Measurements from ENCODE around the gene GPR158.
"Not testable (repeated sequence)": the region's sequence is repeated elsewhere in the genome, so short reads cannot be mapped to it uniquely, and the experiment has no call there.

The GPR158 gene

DNA sequence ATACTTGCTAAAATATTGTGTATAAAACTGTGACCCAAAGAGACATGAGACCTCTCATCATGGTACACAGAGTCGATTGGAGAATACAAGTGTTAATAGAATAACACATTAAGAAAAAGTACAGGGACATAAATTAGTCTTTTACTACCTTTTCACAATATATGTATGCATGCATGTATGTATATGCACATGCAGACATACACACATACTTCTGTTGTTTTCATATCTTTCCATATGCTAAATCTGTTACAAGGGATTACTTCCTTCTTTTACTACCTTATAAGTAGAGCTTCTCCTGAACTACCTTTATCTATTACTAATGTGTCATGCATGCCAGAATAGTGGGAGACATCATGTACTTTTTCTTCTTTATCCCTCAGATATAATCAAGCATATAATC lies 131.6 kb downstream of the GPR158 start:
- no peak for DNase-seq

DNA sequence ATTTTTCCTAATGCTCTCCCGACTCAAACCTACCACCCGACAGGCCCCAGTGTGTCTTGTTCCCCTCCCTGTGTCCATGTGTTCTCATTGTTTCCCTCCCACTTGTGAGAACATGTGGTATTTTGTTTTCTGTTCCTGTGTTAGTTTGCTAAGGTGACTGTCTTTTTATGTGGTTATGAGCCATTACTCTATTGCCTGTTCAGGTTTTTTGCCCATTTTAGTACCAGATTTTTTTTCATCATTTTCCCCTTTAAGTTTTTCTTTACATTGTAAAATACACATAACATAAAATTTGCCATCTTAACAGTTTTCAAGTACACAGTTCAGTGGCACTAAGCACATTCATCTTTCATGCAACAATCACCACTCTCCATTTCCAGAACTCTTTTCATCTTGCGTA lies 133.5 kb downstream of the GPR158 start:
- DNase-seq = no peak

DNA sequence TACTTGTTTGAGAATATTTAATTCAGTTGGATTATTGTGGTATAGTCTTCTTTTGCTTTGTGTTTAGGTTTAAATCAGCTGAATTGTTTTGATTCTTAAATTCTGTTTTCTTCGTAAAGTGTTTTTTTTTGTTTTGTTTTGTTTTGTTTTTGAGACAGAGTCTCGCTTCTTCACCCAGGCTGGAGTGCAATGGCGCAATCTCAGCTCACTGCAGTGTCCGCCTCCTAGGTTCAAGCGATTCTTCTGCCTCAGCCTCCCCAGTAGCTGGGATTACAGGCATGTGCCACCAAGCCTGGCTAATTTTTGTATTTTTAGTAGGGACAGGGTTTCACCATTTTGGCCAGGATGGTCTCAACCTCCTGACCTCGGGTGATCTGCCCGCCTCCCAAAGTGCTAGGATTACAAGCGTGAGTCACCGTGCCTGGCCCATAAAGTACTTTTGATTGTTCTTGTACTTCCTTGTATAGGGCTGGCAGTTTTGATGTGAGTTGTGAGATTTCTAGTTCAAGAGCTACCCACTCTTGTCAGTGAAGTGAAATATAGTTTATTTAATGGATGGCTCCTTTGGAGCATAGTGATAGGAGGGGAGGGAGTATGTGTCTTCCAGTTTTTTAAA lies 142.9 kb downstream of the GPR158 start:
- not testable (repeated sequence) for DNase-seq

DNA sequence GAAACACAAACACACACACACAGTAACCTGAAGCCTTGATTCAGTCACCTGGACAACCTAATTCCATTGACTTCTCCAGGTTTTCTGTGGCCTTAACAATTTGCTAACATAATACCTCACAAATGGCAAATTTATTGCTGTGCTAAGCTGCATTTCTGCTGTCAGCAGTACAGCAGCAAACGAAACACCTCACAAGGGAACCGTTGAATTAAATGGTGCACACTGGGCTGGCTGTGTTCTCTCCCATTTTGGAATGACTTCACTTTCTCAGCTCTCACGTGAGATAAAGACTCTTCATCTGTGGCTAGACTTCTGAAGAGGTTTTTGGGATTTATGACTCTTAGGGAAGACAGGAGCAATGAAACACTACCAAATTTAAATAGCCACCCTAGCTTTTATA lies 152.5 kb downstream of the GPR158 start:
- no peak for DNase-seq

DNA sequence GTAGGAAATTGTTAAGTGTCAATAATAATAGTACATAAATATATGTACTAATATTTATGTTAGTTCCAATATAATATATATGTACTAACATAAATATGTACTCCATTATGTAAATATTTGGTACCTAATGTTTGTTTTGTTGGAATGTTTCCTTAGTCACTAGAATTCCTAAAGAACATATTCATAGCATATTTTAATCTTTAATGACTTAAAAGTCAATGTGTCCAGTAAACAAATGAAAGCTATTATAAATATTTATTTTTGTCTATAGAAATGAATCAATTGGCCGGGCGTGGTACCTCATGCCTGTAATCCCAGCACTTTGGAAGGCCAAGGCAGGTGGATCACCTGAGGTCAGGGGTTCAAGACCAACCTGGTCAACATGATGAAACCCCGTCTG lies 153.6 kb downstream of the GPR158 start:
- DNase-seq = no peak

DNA sequence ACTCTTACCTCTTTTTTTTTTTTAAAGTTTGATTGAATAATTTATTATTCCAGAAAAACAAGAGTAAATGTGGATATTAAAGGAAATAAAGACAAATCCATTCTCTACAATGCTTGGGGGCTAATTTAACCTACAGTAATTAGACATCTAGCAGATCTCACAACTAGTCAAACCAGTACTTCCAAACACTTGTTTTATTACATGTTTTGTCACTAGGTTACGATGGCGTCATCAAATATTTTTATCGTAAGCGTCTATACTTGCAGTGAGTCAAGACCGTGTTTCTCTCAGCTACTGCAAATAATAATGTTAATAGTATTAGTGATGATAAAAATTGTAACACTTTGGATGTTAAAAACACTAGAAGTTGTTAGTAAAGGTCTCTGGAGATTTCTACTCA lies 154.8 kb downstream of the GPR158 start:
- DNase-seq = not testable (repeated sequence)

DNA sequence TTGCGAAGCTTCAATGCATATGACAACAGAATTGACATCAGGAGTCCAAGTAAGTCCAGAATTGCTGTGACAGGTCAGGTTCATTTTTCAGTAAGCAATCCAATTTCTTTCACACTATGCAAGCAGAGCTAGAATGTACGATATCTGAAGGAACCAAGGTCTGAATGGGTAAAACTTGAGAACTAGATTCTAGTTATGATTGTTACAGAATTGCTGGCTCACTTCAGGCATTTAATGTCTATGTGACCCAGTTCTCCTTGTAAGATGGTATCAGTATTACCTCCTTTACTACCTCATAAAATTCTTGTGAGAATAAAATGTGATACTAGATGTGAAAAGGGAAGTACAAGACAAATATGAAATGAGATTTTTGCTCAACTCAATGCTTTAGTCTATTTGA lies 159.6 kb downstream of the GPR158 start:
- no peak for DNase-seq

DNA sequence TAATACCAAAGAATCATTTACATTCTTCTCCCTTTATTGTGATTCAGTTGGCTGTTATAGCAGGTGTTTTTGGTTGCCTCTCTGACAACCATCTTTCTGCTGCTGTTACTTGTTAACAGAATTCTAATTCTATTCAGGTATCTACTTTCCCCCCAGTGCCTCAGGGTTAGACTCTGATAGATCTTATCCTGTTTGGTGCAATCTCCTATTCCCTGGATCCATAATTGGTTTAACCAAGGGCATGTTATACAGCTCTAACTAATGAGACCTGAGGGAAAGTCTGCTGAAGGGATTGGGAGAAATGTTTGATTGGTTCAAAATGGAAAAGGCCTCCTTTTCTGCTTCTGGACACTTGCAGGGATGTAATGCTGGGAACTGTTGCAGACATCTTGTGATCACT lies 161.5 kb downstream of the GPR158 start:
- DNase-seq = no peak

DNA sequence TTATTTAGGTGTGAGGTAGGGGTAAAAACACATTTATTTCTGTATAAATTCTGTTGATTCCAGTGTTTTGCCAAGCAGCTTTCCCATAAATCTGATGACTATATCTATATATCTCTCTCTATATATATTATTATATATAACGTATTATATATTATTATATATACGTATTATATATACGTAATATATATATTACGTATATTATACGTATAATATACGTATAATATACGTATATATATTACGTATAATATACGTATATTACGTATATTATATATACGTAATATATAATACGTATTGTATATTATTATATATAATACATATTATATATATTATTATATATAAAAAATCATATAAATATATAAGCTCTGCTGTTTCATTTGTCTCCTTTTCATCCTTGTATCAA lies 163.5 kb downstream of the GPR158 start:
- no peak for DNase-seq

DNA sequence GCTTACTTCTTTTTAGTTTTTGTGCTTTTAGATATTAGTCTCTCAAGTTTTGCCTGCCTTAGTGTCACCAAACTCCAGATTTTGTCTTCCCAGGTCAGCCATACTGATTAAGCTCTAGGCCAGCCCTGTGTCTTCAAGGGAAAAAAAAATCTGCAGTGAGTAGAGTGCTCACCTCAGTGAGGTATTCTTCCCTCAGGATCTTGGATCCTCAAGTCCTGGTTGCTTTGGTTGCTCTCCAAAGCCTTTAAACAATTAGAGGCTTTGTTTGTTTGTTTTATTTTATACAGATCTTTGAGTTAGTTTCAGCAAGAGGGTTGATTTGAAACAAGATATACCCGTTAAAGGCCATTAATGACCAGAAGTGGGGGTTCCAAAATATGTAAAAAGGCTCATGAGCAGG lies 165.2 kb downstream of the GPR158 start:
- DNase-seq = no peak

DNA sequence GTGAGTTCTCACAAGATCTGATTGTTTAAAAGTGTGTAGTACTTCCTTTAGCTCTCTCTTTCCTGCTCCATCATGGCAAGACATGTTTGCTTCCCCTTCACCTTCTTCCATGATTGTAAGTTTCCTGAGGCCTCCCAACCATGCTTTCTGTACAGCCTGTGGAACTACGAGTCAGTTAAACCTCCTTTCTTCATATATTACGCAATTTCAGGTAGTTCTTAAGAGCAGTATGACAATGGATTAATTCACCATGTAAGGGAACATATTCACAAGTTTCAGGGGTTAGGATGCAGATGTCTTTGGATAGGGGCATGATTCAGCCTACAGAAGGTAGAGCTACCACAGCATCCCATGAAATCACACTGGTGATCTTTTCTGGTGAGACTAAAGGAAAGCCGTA lies 174.7 kb downstream of the GPR158 start:
- DNase-seq = no peak

DNA sequence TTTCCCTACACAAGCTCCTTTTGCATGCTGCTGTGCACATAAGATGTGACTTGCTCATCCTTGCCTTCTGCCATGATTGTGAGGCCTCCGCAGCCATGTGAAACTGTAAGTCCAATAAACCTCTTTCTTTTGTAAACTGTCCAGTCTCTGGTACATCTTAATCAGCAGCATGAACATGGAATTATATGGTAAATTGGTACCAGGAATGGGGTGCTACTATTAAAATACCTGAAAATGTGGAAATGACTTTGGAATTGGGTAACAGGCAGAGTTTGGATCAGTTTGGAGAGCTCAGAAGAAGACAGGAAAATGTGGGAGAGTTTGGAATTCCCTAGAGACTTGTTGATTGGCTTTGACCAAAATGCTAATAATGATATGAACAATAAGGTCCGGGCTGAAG lies 181.8 kb downstream of the GPR158 start:
- DNase-seq = no peak

DNA sequence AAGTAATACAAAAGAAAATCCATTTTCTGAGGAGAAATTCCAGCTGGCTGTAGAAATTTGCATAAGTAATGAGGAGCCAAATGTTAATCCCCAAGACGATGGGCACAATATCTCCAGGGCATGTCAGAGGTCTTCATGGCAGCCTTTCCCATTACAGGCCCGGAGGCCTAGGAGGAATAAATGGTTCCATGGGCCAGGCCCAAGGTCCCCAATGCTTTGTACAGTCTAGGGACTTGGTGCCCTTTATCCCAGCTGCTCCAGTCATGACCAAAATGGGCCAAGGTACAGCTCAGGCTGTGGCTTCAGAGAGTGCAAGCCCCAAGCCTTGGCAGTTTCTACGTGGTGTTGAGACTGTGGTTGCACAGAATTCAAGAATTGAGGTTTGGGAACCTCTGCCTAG lies 182.5 kb downstream of the GPR158 start:
- DNase-seq = no peak

DNA sequence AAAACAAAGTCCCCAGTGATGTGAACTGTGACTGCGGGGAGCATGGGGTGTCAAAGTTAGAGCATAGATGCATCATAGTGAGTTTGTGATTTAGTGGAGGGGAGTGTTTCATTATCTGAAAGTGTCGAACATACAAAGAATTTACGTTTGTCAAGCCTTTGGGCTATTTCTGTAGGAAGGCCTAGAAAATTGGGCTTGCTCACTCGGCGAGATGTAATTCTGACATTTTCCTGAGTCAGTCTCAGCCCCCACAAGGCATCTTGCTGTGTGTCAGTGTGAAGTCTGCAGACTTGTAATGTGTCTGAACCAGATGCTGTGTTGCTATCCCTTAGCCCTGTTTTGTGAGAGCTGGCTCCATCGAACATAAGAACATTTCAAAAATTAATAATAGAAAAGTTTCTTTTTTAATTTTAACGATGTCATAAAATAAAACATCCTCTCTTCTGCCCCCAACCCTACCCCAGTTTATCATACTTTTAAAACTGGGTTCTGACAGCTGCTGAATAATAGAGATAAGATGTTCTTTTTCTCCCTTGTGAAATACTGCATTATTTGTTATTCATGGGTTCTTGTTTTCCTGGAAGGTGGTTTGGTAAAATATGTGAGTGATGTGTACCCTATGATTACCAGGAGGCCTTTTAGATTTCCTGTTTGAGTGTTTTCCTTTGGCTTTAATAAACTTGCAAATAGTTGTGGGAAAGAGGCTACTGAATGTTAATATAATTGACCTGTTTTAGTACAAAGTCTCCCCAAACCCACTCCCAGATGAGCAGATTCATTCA lies 207.4 kb downstream of the GPR158 start:
- no peak for DNase-seq

DNA sequence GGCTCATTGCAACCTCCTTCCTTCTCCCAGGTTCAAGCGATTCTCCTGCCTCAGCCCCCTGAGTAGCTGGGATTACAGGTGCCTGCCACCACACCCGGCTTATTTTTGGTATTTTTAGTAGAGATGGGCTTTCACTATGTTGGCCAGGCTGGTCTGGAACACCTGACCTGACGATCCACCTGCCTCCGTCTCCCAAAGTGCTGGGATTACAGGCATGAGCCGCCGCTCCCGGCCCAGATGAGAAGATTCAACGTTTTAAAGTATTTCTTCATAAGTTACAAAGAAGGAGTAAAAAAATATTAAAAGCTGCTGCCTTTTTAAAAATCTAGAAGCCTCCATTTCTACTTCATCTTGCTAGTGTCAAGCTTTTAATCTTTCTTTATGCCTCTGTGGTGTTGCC lies 208.1 kb downstream of the GPR158 start:
- not testable (repeated sequence) for DNase-seq

DNA sequence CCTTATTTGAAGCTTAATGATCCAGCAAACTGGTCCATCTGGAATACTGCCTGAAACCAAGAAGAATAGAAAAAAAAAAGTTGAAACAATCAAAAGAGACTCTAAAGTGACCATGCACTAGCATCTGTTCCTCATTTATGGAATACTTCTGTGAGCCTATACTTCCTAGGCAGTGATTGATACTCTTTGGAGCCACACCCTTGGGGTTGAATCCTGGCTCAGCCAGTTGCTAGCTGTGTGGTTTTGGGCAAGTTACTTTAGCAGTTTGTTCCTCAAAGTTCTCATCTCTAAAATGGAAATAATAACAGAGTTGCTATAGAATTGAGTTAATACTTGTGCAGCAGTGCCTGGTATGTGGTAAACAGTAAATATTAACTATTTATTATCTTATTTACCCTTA lies 208.9 kb downstream of the GPR158 start:
- no peak for DNase-seq

DNA sequence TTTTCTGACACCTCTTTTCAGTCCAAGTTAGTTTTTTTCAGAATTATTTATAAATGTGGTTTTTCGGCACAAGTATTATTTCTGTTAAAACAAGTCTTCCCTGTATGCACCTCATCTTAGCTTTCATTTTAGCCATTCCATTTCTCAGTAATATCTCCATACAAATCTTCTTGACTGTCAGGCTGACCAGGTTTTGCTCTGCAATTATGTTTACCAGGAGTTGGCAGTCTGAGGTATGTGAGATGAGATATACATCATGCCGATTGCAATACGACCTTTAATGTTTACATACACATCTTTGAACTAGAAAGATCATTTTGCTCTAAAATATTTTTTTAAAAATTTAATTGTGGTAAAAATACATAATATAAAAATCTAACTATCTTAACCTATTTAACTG lies 209.8 kb downstream of the GPR158 start:
- no peak for DNase-seq

DNA sequence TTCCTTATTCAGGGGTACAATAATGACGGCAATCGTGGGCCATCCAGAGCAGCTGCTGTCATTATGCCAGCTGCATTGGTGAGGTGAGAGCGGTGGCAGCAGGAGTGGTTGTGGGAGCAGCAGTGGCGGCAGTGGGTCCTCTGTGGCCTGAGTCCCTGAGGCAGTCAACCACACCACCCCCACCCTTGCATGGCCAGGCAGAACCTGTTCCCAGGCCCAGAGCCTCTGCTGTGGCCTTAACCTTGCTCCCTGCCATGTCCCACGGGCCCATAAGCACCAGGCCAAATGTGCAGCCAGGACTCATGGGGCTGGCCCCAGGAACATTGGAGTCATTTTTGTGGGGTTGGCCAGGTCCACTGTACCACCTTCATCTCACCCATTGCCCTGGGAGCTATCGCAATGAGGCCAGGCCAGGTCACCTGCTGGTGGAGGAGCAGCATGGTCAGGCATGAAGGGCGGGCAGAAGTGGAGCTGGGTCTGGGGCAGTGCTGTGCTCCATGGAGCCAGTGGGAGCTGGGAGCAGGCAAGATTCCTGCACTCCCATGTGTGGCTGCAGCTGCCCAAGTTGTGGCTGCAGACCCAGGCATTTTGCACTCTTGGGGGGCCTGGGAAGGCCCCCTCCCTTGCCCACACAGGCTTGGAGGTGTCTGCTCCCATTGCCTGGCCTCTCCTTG lies 213.5 kb downstream of the GPR158 start:
- DNase-seq = no peak

DNA sequence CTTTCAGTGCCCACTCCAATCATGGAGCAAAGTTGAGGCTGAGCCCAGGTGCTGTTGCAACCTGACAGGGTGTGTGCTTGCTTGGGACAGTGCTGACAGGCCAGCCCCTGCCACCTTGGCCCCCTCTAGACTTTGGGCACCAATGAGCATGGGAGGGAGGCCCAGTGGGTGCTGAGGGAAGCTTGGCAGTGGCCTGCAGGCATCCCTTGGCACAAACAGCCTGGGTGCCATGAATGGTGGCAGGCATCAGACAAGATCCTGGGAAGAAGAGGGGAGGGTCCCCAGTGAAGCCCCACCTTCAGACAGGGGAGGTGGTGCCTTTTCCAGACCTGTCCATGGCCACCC lies 214.0 kb downstream of the GPR158 start:
- no peak for DNase-seq

DNA sequence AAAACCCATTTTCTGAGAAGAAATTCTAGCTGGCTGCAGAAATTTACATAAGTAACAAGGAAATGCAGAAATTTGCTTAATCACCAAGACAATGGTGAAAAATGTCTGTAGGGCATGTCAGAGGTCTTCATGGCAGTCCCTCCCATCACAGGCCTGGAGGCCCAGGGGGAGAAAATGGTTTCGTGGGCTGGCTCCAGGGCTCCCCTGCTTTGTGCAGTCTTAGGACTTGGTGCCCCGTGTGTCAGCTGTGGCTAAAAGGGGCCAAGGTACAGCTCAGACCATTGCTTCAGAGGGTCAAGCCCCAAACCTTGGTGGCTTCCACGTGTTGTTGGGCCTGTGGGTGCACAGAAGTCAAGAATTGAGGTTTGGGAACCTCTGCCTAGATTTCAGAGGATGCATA lies 215.9 kb downstream of the GPR158 start:
- DNase-seq = no peak

DNA sequence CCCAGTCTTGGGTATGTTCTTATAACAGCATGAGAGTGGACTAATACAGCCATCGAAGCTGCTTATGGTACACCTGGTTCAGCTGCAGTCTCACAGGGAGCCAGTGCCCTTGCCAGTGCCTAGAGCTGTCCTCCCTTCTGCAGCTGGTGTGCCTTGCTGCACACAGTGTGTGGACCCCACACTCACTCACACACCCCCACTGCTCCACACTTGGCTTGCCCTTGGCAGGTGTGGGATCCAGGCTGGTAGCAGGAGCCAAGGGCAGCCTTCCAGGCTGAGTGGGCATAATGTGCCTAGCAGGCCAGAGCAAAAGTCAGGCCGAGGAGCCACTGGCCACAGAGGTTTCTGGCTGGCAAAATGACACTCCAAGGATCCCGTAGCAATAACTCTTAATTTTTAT lies 217.3 kb downstream of the GPR158 start:
- no peak for DNase-seq

DNA sequence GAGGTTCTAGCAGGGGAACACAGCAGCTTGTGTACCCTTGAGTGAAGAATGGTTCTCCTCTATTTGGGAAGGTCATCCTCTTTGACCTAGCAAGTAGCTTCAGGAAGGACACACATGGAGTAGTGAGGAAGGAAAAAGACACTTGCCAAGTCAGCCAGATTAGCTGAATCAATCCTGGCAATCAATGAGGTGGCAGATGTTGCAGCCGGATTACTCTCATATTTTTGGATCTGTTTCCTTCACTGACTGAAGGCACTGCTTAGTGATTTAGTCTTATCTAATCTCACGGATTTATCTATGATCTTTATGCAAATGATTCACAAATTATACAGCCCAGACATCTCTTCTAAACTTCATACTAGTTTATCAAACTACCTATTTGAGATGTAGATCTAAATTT lies 218.8 kb downstream of the GPR158 start:
- DNase-seq = no peak

DNA sequence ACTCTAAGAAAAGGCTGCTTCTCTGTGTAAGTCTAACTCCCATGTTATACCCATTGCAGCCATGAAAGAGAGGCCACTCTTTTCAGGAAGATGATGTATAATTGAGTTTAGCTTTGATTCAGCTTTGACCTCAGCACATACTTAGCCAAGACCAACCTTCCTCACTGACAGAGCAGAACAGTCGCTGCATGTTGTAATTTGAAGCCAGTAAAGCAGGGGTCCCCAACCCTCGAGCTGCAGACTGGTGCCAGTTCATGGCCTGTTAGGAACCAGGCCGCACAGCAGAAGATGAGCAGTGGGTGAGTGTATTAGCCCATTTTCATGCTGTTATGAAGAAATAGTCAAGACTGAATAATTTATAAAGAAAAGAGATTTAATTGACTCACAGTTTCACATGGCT lies 223.9 kb downstream of the GPR158 start:
- no peak for DNase-seq

DNA sequence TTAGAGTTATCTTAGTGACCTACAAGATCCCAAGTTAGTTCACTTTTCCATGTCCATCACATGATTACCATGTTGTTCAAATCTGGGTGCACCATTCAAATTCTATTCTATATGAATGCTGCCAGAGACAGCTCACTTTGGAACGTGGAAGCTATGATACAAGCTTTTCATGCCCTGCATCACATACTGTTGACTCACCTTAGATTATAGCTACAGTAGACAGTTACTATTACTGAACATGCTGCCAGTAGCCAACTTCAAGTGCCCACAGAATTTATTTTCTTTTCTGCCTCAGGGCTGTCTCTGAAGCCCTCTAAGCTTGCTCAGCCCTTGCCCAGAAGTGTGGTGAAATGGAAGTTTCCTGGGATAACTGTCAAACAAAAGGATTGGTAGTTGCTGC lies 231.1 kb downstream of the GPR158 start:
- DNase-seq = no peak
